ENCODE results near the gene MYO5C. TPM values are rescaled to one million over a fixed set of nuclear protein-coding genes. Genes with fewer than 3 reads are reported as not detected.

The MYO5C gene
- total and polyA plus RNA-seq, 2 of the 4 experiments (the other 2 are of a cell fraction), result under 0.01 to 0.03 TPM

DNA sequence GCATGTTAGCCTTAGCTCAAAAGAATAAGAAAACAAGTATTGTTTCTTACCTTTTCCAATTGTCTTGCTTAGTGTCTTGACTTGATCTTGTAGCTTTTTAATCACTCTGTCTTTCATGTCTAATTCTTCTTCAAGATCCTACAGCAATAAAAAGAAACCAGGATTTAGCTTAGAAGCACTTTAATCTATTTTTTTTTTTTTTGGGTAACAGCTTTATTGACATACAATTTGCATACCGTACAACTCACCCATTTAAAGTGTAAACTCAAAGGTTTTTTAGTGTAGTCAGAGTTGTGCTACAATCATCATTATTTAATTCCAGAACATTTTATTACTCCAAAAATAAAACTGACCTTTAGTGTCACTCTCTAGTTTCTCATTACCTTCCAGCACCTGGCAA, 81.1 kb downstream of the MYO5C start:
- ChIA-PET POLR2A (ENCODE audit: unreplicated experiment) (no interaction called here), CTCF (interaction anchor here (1.2 to 1.8 kb wide), 3 partner anchors 13 to 31 kb away, joined by 3 to 12 read pairs (median 4); no protein-coding TSS in a partner anchor)
- Histone ChIP-seq H2BK15ac (ENCODE audit: low read depth, low read length) (no peak overlapping the region), H3K14ac (replicated peaks; ENCODE audit: low read depth, low read length) (no peak overlapping the region), H2BK20ac (ENCODE audit: low read depth, low read length) (no peak overlapping the region), H2AFZ (replicated peaks; ENCODE audit: low read length, poor library complexity) (no peak overlapping the region), H3K79me1 (ENCODE audit: low read depth in 1 of 2, low read length in 2 of 2) (no peaks in the 10 kb centered on the region), H3K36me3 (ENCODE audit: control insufficient read depth, insufficient read depth, low read length) (no peaks in the 10 kb centered on the region), H3K9me3 (ENCODE audit: control insufficient read depth, insufficient read depth, low read length) (no peaks in the 10 kb centered on the region), H2BK5ac (ENCODE audit: low read depth, low read length, poor library complexity, severe bottlenecking) (no peak overlapping the region), H2AK5ac (ENCODE audit: low read depth, low read length) (no peak overlapping the region), H3K4me3 (ENCODE audit: insufficient read depth, low read depth, low read length) (no peak overlapping the region), H3K23ac (ENCODE audit: low read depth, low read length) (no peak overlapping the region), H4K5ac (ENCODE audit: low read depth, low read length) (no peak overlapping the region), H3K18ac (ENCODE audit: low read depth, low read length) (no peak overlapping the region), H3K27ac (ENCODE audit: insufficient read depth, low read length) (no peak overlapping the region), H2BK120ac (ENCODE audit: low read depth, low read length) (no peak overlapping the region), H3K4me2 (ENCODE audit: low read depth, low read length) (no peak overlapping the region), H3K56ac (ENCODE audit: extremely low read depth, insufficient read depth, low read length) (no peak overlapping the region), H3K9me1 (ENCODE audit: insufficient read depth, low read length) (no peaks in the 10 kb centered on the region), H4K8ac (ENCODE audit: low read depth in 2 of 2, low read length in 2 of 2) (no peak overlapping the region), H3K4ac (ENCODE audit: low read depth, low read length) (no peak overlapping the region), H3K27me3 (ENCODE audit: control insufficient read depth, insufficient read depth, low read length) (peaks cover 41% of the 10 kb centered on the region), H2AK9ac (replicated peaks; ENCODE audit: low read depth, low read length, poor library complexity) (no peak overlapping the region), H3K9ac (ENCODE audit: low read depth, low read length) (no peak overlapping the region), H4K20me1 (ENCODE audit: insufficient read depth, low read length) (no peaks in the 10 kb centered on the region), H4K91ac (ENCODE audit: insufficient read depth, low read depth, low read length) (no peak overlapping the region), H3K4me1 (ENCODE audit: control insufficient read depth, insufficient read depth, low read length) (no peaks in the 10 kb centered on the region)
- in situ Hi-C loops (cut with MboI; ENCODE audit: low sequenced_read_pairs), result loop anchor here (10.0 kb wide), 1 partner anchor 240 kb away; the partner anchor contains the start of gene LEO1
- intact Hi-C loops (cut with micrococcal nuclease), result no loop called here
- TF ChIP-seq POLR2A (IDR thresholded peaks at IDR 0.05; ENCODE audit: low read depth, low read length), result no peak
- no peak for TF ChIP-seq MAZ (IDR thresholded peaks at IDR 0.05; ENCODE audit: borderline replicate concordance, low read depth, low read length)
- TF ChIP-seq MAFK (IDR thresholded peaks at IDR 0.05; ENCODE audit: low read depth, low read length), result no peak
- TF ChIP-seq RFX5 (IDR thresholded peaks at IDR 0.05; ENCODE audit: low read depth, low read length), result no peak
- dilution Hi-C loops (cut with HindIII; ENCODE audit: low sequenced_read_pairs, unreplicated experiment), result no loop called here
- BruUV-seq (replicated peaks), result no TSS peak
- DNase-seq (no peak), ATAC-seq (ENCODE audit: low read depth) (no peak)
- WGBS, 2 experiments (ENCODE audit: extremely low coverage in 2 of 2, insufficient read length in 1 of 2), result no CpG with 5 or more reads among the region's 1 CpG
